ENCODE measurements around the gene COL27A1.

Gene COL27A1

DNA sequence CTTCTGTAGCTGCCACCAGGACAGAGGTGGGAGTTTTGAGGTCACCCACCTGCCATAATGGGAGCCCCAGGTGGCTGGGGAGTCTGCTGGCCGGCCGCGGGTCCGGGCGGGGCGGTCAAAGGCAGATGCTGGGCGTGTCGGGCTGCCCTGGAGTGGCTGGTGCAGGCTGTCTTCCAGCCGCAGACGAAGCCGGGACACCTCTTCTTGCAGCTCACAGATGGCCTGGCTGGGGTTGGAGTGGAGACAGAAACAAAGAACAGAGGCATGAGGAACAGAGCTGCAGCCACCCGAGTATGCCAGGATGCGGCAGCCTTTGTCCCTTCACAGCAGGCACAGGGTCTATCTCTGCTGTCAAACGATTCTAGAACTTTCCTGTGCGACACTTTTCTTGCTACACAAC, 192.3 kb downstream of the COL27A1 start:
- no peak for DNase-seq

DNA sequence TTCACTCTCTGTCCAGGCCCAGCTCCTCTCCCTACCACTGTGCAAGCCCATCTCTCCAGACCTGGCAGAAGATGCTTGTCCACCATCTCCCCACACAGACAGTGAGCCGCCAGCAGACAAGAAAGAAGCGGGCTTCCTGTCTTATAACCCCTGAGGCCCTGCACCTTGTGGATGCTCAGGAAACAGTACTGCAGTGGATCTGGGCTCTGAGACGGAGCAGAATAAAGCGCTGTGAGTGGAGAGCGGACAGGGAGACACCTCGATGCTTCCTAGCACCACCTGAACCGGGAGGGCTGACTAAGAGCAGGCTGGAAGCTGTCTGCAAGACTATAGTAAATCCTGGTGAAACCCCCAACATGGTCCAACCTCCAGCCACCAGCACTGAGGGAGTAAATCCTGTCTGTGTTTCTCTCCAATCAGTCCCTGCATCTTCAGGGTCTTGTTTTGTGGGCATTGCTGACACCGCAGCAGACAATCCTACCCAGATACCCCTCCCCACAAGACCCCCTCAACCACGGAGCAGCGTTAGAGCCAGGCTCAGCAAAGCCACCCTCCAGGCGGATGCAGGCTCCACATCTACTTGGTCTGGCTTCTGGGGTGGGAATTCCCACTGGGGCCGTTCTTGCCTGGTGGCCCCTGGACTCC, 193.0 kb downstream of the COL27A1 start:
- no peak for DNase-seq

DNA sequence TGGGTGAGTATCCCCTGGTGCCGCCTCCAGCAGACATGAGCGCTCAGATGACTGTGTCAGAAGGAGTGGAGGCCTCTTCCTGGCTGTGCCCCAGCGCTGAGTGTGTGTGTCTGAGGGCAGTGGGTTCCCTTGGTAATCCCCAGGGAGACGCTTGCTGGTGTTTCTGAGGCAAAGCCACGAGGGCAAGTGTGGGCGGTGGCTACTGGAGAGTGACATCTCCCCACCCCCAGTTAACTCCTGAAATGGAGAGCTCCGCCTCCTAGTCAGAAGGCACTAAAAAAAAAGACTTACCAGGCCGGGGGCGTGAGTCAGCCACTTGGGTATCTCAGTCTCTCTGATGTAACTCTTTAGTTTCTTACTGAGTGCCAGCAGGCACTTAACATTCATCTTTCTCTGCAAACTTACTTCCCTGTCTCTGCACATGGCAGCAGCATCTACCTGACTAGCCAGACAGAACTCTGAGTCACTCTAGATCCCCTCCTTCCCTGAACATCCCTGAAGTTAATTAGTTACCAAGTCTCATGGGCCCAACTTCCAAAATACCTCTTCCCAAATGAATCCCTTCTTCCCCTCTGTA, 193.7 kb downstream of the COL27A1 start:
- DNase-seq = no peak

DNA sequence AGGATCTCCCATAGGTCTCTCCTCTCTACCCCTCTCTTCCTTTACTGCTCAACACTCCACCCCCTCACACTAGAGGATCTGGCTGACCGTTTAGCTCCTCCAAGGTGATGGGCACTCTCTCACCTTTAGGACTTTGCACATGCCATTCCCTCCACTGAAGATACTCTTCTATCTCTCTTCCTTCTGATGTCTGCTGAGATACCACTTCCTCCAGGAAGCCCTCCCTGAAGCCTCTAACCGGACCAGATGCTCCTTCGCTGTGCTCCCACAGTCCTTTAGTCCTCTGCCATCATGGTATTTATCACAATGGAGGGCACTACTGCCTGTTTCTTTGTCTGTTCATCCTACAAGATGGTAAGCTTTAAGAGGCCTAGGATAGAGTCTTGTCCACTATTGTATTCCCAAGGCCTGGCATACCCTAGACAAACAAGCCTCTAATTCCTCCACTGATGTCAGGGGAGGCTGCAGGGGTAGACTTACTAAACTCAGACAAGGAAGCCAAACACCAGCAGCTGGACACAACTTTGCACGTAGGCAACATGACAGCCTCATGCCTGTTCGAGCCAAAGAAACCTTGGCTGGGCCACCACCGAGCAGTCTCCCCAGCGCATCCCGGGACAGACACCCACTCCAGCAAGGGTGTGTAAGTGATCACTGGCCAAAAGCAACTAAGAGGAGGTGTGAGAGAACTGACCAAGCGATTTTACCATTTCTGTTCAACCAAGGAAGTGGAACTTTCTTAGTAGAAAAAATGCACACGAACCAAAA, 194.6 kb downstream of the COL27A1 start:
- no peak for DNase-seq

DNA sequence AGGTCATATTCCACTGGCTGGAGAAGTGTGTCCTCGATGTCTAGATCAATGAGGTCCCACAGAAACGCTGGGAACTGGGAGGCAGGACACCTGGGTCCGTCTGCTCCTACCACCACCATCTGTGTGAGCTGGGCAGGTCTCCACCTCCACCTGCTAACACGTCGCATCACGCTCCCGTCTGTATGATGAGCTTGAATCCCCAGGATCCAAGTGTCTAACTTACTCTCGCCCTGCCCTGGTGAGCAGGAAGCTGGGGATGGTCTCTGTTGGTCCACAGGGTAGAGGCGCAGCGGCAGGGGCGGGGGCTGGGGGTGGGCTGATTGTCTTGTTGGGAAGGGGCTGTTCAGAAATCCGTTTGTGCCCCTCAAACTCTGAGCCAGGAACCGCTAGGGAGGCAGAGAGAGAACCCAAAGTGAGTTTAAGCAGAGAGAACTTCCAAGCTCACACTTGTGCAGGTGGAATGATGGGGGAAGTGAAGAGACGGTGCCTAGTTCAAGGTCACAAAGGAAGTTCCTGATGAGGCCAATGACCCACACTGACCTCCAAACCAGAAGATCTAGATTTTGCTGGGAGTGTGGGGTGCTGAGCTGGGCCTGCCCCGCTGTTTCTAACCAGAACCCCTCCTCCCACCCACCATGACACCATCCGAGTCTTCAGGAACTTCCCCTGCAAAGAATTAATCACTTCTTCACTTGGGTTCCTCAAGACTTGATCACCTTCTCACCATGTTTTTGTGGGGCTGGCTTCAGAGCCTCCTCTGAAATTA, 195.5 kb downstream of the COL27A1 start:
- DNase-seq = no peak

DNA sequence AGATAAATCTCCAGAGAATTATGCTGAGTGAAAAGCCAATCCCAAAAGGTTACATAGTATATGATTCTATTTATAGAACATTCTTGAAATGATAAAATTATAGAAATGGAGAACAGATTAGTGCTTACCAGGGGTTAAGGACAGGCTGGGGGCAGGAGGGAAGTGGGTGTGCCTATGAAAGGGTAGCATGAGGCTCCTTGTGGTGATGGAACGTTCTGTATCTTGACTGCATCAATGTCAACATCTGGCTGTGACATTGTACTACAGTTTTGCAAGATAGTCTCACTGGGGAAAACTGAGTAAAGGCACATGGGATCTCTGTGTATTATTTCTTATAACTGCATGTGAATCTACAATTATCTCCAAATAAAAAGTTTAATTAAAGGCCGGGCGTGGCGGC, 196.6 kb downstream of the COL27A1 start:
- DNase-seq = no peak

DNA sequence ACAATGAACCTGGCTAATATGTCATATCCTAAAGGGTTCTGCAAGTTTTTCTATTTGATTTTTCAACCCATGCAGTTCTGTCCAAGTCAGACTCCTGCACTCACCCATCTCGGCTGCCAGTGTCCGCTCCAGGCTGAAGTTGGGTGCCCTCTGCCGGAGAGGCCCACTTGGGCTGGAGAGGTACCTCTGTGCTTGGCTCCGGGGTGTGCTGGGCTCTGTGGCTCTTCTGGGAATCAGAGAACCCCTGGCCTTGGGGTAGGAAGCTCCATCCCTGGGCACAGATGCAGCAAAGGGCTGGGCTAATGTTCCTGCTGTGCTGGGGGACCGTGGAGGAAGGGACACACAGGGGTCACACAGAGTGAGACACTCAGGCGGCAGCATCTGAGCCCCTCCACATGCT, 200.5 kb downstream of the COL27A1 start:
- DNase-seq = no peak

DNA sequence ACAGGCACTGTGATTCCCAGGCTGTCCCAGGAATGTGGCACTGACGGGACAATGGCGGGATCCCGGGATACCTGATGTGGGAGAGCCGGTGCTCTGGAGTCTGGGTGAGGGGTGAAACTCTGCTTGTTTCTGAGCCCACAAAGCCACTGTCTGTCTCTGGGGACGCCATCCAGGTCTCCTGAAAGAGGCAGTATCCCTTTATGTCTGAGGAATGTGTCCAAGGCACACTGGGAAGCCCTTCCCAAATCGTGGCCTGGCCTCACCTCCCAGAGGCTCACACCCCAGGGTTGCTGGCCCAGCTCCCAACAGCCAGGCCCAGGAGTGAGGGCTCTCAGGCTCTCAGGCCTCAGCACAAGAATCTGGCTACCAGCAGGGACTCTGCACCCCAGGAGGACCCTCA, 201.5 kb downstream of the COL27A1 start:
- no peak for DNase-seq

DNA sequence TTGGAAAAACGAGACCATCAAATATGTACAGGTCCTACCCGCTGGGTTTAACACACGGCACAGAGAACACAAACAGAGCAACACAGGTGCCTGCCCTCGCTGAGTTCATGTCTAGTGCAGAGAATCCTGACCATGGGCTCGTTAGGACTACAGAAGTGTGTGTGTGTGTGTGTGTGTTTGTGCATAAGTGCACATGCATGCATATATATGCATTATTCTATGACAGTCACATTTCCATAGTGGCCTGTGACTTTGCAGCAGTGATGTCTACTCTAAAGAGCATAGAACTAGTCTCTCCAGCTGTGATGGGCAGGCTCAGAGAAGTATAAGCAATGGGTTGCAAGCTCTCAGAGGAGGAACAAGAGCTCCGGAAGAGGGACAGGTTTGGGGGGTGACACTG, 202.0 kb downstream of the COL27A1 start:
- no peak for DNase-seq

DNA sequence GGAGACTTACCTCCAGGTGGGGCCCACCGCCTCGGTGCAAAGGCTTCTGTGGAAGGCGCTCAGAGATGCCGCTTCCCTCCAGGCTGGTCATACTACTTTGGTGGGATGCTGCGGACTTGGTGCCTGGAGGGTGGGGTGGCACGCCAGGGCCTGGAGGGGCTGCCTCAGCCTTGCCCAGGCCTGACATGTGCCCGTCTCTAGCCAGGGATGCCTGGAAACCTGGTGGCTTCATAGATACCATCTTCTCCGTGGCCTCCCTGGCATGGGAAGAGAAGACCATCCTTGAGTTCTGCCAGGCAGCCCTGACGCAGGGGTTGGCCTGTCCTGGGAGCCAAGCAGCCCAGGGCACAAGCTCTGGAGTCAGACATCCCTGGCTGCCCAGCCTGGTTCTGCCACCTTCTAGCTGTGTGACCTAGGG, 202.6 kb downstream of the COL27A1 start:
- DNase-seq = no peak

DNA sequence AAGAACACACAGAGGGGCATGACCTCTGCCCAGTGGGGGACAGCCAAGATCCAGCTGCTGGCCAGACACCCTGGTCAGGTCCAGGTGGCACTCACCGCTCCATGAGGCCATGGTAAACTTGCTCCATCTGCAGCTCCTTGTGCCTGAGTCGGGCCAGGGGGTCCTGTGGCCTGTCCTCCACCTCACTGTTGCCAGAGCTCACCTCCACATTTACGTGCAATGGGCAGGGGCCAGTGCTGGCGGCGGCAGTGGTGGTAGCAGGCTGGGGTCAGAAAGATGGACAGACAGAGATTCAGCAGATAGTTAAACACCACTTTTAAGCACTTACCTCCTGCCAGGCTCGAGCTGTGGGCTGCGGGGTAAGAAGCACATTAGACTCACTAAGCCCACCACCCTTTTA, 204.5 kb downstream of the COL27A1 start:
- no peak for DNase-seq

DNA sequence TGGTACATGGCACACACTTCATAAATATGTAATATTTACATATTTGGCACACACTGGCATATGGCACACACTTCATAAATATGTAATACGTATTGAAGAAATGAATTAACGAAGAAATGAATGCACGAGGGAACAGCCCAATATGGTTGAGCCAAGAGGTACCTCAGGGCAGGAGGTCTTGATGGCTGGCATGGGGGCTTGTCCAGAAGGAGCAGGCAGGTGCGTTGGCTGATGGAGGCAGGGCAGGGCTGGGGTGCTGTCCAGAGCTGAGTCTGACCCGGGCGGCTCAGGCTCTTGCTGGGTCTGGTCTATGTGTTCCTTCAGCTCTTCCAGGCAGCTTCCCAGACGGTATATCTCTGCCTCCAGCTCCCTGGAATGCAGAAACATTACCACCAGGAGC, 206.2 kb downstream of the COL27A1 start:
- no peak for DNase-seq

All from right forelimb (tissue), 1 donor.